ENCODE results near the gene DNAJC17. TPM values are rescaled to one million over a fixed set of nuclear protein-coding genes. Genes with fewer than 3 reads are reported as not detected.

DNAJC17 gene
- total and polyA plus RNA-seq, 12 donors: 27.4 to 174 (median 42.6) TPM

DNA sequence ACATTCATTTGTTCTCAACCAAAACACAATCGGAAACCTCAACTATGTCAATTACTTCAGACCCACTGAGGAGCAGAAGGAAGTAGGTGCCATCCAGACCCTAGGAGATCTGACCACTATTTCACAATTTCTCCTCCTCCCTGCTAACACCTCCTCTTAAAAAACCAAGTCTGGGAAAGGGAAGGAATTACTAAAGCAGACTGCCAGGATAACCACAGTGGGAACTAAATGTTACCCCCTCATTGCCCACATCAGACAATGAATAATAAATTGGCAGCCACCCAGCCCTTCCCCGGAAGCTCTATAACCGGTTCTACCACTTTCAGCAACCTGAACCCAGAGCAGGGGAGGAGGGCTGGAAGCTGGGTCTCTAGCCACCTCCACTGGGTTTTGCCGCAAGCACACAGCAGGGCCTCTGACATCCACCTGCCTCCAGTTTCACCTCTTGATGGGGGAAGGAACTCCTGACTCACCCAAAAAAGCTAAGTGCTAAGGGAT lies 19.9 kb downstream of the DNAJC17 start:
- H3K36me3 ChIP-seq (replicated peaks in 1 of 2): no peaks in the 10 kb centered on the region
- peaks cover 0 to 20% of the 10 kb centered on the region in 2 donors for H3K4me1 ChIP-seq (replicated peaks in 1 of 2)
- 41 to 72% (median 45%) methylated on average over 3 to 4 of the region's 4 CpGs for WGBS, 4 donors
- H3K9me3 ChIP-seq (replicated peaks in 1 of 3): no peaks in the 10 kb centered on the region
- no peak for DNase-seq
- H3K27me3 ChIP-seq: no peaks in the 10 kb centered on the region
- TF ChIP-seq CTCF (IDR thresholded peaks at IDR 0.05) (no peak), POLR2A (IDR thresholded peaks at IDR 0.05) (no peak)
- no peak overlapping the region for H3K27ac ChIP-seq
- intact Hi-C loops (cut with DNase I): loop anchor here in 1 of 2 donors (10.0 kb wide), 1 partner anchor 107 kb away; the partner anchor contains the start of gene VPS18
- H3K4me3 ChIP-seq: no peak overlapping the region

- peaks cover 0 to 18% of the 10 kb centered on the region in 2 donors for H3K4me1 ChIP-seq (replicated peaks in 1 of 2)
- no peak for DNase-seq
- 92 to 100% (median 98%) methylated on average over 2 of the region's 2 CpGs for WGBS, 4 donors
- no peaks in the 10 kb centered on the region for H3K27me3 ChIP-seq
- H3K27ac ChIP-seq: peak overlapping the region in 2 of 5 donors; percentile 42 to 43
- no peaks in the 10 kb centered on the region for H3K36me3 ChIP-seq (replicated peaks in 1 of 2)
- H3K9me3 ChIP-seq (replicated peaks in 1 of 3): no peaks in the 10 kb centered on the region
- TF ChIP-seq CTCF (IDR thresholded peaks at IDR 0.05): no peak
- TF ChIP-seq POLR2A (IDR thresholded peaks at IDR 0.05): no peak
- H3K4me3 ChIP-seq: no peak overlapping the region
- intact Hi-C loops (cut with DNase I): loop anchor here in 1 of 2 donors (10.0 kb wide), 1 partner anchor 109 kb away; the partner anchor contains the start of gene VPS18
Observed at GRCh38 chr15:40785814-40786213, 21.5 kb downstream of the DNAJC17 start.

DNA sequence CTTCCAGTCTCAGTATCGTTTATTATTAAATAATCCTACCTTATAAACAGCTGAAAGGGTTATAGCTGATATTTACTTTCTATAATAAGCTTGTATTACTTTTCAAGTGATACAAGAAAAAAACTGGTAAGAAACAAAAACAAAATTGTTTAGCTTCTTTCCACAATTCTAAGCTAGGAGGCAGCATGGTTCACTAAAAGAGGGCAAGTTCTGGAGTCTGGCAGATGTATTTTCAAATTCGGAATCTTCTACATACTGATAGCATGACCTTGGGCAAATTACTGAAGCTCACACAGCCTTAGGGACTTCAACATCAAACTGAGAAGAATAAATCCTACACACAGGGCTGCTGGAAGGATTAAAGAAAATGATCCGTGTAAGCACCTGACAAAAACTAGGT lies 22.1 kb downstream of the DNAJC17 start:
- no peaks in the 10 kb centered on the region for H3K27me3 ChIP-seq

More for the DNA sequence above, 22.1 kb downstream of the DNAJC17 start:
- H3K9me3 ChIP-seq (replicated peaks in 1 of 3): no peaks in the 10 kb centered on the region
- H3K36me3 ChIP-seq (replicated peaks in 1 of 2): no peaks in the 10 kb centered on the region
- no peak overlapping the region for H3K4me3 ChIP-seq
- intact Hi-C loops (cut with DNase I): loop anchor here in 1 of 2 donors (10.0 kb wide), 1 partner anchor 110 kb away; the partner anchor contains the start of gene VPS18
- 32 to 53% (median 42%) methylated on average over 3 of the region's 3 CpGs for WGBS, 4 donors
- peak overlapping the region in 2 of 5 donors; percentile 42 to 43 for H3K27ac ChIP-seq
- H3K4me1 ChIP-seq (replicated peaks in 1 of 2): peaks cover 0 to 12% of the 10 kb centered on the region in 2 donors
- DNase-seq: peak in 1 of 7 donors; percentile 34
- TF ChIP-seq POLR2A (IDR thresholded peaks at IDR 0.05) (no peak), CTCF (IDR thresholded peaks at IDR 0.05) (peak; percentile 12 to 57 (median 44))
